Measurements from ENCODE around the gene MCF2L2.

GRCh38 chr3:183391460-183391859 is 37.0 kb downstream of the MCF2L2 start:
- TF ChIP-seq POLR2A (IDR thresholded peaks at IDR 0.05; ENCODE audit: extremely low read depth, insufficient read length) (no peak), CTCF (IDR thresholded peaks at IDR 0.05; ENCODE audit: low read depth, low read length) (no peak)

All from NB4 (cell line).